Suppressor macrophage treated with lipopolysaccharide for 1 hour (primary cell): ENCODE measurements around the gene SPTLC2.
"Not testable (repeated sequence)": the region's sequence is repeated elsewhere in the genome, so short reads cannot be mapped to it uniquely, and the experiment has no call there.

ENCODE experiments used
- DNase-seq, 3 donors: peaks; one replicate each; pipeline ENCODE4 v3.0.0-alpha.2; 2020 to 2022

The SPTLC2 gene

DNA sequence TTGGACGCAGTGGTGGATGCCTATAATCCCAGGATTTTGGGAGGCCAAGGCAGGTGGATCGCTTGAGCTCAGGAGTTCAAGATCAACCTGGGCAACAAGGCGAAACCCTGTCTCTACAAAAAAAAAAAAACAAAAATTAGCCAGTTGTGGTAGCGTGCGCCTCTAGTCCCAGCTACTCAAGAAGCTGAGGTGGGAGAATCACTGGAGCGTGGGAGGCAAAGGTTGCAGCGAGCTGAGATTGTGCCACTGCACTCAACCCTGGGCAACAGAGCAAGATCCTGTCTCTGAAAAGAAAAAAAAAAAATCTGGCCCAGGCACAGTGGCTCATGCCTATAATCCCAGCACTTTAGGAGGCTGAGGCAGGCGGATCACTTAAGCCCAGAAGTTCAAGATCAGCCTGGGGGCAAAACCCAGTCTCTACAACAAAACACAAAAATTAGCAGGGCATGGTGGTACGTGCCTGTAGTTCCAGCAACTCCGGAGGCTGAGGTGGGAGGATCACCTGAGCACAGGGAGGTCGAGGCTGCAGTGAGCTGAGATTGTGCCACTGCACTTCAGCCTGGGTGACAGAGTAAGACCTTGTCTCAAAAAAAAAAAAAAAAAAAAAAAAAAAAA, 27.9 kb downstream of the SPTLC2 start:
- not testable (repeated sequence) for DNase-seq

DNA sequence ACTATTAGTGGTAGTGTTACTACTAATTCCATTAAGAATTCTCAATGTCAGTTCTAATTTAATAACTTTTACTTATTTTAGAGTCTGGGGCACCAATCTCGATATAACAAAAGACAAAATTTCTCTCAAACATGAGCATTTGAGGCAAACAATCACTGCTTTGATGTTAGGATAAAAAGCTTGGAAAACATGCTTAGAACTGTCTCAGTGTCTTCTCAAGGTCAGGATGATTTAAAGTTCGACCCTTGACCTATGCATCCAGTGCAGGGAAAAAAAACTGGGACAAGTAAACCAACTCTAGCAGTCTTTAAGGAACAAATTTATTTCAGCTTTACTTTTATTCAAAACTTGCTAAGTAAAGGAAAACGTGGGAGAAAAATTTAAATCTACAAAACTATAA, 31.1 kb downstream of the SPTLC2 start:
- no peak for DNase-seq

DNA sequence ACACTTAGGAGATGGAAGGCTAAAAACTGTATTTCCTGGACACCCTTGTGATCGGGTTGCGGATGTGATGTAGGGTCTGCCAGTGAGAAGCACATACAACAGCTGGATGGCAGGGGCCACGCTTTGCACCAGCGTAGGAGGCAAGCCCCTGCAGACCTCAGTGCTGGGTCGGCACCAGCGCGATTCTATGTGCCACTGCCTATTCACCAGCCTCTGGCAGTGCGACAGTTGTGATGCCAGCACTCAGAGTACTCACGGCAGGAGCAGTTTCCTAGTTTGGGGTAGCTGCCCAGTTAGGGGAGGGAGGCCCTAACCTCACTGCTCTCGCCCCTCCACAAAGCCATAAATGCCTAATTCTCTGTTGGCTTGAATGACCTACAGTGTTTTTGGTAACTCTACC, 31.6 kb downstream of the SPTLC2 start:
- no peak for DNase-seq

DNA sequence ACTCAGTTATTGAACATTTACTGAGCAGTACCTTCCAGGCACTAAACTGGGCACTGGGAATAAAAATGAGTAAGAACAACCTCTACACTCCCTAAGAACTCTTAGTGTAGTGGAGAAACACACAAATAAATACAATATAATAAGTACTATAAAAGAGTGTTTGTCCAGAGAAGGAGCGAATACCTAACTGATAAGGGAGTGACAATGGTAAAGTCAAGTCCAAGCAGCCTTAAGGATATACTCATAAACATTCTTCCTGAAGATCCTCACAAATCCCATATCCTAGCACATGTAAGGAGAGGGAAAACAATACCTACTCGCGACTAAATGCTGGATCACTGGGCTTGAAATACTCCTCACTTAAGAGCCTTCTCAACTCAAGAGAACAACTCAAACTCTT, 32.8 kb downstream of the SPTLC2 start:
- DNase-seq: no peak

DNA sequence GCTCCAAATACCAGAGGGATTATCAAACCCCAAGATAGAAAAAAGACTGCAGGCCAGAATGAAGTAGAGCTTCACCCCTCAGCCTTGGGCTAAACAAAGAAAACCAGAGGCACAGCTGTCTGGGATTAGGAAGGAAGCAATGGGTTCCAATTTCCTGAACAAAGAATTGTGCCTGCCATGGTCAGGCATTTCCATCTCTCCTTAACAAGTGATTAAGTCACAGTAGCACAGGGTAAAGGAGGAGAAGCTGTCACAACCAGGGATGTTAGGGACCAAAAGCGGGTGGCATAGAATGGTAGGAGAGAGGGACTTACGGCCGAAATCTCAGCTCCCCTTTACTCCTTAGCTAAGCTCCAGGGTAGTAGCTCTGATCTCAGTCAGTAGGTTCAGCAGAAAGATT, 33.9 kb downstream of the SPTLC2 start:
- no peak for DNase-seq

DNA sequence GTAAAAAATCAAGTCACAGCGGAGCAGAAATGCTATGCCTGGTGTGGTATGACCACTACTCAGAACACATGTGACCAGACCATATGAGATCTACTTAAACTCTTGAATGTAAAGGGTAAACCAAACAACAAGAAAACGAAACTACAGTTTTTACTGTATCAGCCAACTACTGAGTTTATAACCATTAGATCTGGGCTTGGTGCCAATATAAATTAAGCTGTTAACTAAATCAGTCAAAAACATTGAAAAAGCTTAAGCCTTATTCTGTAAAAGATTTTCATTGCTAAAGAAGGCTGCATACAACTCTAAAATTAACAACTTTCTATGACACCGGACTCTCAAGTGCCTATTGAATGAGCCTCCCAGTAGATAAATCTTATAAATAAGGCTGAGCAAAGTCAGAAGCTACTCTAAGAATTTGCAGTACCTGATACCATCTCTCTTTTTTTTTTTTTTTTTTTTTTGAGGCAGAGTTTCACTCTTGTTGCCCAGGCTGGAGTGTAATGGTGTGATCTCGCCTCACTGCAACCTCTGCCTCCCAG, 35.4 kb downstream of the SPTLC2 start:
- peak; percentile 22 to 64 (median 24) for DNase-seq

DNA sequence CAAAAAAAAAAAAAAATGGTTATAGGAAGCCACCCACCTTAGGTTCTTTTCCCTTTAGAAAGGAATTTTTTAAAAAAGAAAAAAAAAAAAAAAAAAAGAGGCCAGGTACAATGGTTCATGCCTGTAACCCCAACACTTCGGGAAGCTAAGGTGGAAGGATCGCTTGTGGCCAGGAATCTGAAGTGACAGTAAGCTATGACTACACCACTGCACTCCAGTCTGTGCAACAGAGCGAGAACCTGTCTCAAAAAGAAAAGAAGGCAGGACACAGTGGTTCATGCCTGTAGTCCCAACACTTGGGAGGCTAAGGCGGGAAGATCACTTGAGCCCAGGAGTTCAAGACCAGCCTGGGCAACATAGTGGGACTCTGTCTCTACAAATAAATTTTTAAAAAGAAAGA, 36.0 kb downstream of the SPTLC2 start:
- DNase-seq: no peak

DNA sequence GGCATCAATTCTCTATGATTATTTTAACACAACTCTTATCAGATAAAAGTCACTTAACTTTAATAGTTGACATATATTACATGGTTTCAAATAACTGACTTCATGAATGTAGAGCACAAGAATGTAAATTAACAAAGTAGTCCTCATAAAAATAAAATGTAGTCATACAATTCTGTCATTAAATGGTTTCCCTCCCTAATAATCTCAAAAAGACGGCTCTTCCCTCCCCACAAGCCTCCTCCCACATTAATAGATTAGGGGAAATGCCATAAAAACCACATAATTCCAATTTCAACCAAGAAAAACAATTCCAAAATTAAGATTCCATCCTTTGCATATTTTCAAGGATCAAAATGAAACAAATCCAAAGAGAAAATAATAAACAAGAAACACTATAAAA, 36.7 kb downstream of the SPTLC2 start:
- DNase-seq: no peak

DNA sequence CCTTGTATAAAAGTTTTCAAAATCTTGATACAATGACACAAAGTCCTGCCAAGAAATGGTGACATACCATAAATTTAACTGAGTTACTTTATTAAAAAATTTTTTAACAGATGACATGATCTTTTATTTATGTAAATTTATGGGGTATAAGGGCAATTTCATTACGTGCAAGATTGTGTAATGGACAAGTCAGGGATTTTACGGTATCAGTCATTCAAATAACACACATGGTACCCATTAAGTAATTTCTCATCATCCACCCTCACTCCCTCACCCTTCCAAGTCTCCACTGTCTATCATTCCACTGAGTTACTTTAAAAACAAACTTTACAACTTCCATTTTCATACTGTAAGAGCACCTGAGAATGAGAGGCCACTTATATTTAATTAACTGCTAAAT, 37.4 kb downstream of the SPTLC2 start:
- peak in 1 of 3 donors; percentile 29 for DNase-seq

DNA sequence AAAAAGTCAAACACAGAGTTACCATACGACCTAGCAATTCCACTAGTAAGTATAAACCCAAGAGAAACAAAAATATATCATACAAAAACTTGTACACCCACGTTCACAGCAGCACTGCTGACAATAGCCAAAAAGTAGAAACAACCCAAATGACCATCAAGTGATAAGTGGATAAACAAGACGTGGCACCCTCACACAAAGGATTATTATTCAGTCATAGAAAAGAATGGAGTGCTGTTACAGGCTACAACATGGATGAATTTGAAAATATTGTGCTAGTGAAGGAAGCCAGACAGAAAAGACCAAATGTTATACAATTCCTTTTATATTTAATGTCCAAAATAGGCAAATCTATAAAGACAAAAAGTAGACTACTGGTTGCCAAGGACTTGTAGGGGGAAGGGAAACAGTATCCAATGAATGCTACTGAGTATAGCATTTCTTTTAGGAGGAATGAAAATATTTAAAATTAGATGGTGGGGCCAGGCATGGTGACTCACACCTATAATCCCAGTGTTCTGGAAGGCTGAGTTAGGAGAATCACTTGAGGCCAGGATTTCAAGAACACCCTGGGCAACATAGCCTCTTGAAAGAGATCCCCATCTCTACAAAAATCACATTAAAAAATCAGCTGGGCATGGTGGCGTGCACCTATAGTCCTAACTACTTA, 41.9 kb downstream of the SPTLC2 start:
- no peak for DNase-seq

DNA sequence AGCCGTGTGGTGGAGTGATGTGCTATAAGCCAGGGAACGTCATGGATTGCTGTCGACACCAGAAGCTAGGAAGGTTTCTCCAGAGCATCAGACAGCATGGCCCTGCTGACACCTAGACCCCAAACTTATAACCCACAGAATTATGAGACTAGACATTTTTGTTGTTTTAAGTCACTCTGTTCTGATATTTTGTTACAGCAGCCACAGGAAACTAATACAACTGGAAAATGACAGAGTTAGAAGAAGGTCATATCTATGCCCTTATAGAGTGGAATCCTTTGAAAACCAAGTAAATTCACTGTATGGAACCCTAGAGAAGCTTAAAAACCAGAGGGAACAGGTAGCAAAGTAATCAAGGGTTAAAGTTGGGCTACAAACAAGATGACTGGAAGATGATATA, 42.5 kb downstream of the SPTLC2 start:
- DNase-seq: no peak

DNA sequence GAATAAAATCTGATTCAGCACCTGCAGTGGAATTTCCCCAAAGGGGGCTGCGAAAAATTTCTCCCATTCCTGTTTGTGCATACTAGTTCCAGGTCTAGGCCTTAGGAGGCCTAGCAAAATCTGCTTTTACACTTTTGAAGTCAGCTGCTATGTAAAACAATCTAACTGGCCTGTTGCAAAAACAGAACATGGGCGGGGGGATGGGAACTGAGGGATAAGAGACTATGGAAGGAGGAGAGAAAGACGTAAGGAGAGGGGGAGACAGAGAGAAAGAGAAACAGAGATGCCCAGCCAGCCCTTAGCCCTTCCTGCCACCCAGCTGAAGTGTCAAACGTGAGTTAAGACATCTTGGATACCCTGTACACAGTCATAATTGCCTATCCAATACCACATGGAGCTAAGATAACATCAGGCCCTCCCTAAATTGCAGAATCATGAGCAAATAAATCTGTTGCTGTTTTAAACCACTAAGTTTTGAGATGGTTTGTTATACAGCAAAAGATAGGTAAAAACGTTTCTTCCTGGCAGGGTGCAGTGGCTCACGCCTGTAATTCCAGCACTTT, 45.6 kb downstream of the SPTLC2 start:
- DNase-seq: no peak

DNA sequence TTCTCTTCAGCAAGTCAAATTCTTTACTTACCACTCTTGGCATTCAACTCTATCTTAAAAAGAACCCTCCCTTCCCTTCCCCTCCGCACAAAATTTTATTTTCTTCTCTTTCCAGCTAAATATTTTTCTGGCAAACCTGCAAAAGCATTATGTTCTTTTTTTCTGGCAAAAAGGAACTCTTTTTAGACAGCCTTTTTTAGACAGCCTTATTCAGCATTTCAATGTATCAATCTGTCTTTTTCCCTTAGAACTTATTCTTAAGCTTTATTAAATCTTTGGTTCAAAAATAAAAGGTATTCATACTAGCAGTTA, 50.5 kb downstream of the SPTLC2 start:
- DNase-seq: no peak

DNA sequence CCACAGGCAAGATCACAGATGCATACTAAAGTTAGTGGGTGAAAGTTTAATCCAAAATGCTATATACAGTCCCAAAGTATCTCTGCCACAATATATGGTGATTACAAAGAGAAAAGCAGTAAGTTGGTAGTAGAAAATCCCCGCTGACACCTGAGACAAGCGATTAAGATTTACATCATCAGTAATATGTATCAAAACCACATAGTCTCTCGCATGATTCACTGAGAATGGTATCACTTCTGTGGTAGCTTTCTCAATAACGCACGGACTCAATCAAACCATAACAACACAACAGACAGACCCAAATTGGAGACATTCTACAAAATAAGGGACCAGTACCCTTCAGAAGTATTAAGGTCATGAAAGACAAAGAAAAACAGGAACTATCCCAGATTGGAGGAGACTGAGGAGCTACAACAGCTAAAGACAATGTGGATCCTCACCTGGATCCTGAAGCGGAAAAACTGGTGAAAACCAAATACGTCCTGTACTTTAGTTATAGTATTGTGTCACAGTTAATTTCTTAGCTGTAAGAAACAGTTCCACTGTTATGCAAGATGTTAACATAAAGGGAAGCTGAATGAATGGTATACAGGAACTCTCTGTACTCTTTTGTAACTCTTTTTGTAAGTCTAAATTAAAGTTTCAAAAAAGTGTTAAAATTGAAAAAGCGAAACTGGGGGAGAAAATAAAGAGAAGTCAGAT, 51.0 kb downstream of the SPTLC2 start:
- peak; percentile 33 to 74 (median 73) for DNase-seq

DNA sequence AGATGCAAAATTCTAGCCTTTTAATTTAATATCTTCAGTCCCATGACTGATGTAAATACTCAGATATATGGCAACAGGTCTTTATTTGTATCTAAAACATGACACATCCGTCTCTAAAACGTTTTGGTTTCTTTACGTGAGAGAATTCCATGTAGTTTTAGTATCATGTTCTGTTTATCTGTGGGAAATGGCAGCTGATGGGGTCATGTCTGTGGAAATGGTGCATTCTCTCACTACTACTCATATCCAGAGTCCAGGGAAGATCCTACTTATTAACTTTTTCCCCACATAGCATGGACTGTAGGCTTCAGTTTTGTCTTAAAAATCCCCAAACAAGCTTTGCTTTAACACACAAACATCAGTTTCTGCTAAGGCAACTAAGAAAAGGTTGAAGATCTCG, 53.8 kb downstream of the SPTLC2 start:
- no peak for DNase-seq

DNA sequence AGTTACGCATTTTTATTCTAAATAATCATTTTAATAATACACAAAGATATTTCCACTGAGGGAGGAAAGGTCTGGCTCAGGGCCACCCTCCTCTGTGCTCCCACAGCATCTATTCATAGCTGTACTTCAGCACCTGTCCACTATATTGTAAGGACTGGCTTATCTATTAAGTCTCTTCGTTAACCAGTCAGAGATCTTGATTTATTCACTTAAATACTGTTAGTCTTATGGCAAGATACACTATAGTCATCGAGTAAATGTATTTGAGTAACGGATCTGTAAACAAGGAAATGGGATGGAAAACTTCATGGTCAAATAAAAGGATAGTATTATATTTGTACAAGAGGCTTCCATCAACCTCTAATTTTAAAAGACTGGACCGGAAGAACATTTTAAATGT, 54.6 kb downstream of the SPTLC2 start:
- DNase-seq: no peak

DNA sequence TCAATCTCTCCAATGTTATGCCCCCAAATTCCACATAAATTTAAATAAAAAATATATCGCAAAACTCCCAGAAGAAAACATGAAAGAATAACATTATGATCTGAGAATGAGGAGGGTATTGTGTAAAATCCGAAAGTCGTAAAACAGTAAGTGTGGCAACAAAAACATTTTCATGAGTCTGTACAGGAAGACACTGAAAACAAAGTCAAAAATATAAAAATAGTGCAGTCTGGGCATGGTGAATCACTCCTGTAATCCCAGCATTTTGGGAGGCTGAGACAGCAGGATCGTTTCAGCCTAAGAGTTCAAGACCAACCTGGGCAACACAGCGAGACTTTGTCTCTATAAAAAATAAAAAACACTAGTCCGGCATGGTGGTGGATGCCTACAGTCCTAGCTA, 57.1 kb downstream of the SPTLC2 start:
- DNase-seq: peak in 1 of 3 donors; percentile 30

DNA sequence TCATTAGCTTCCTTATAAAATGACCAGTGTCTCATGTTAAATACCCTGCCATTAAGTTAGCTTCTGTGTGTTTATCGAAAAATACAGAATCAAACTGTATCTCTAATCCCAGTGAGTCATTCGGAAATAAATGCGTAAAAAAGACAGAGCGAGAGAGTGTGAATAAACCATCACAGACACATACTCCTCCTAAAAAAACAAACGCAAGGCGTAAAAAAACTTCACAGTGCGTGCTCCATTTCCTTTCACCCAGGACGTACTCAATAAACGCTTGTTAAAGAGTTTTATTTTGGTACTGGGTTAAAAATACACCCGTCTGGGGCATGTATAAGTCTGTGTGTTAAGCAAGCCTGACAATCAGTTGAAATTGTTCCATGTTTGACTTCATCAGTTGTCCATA, 59.0 kb downstream of the SPTLC2 start:
- DNase-seq: no peak

DNA sequence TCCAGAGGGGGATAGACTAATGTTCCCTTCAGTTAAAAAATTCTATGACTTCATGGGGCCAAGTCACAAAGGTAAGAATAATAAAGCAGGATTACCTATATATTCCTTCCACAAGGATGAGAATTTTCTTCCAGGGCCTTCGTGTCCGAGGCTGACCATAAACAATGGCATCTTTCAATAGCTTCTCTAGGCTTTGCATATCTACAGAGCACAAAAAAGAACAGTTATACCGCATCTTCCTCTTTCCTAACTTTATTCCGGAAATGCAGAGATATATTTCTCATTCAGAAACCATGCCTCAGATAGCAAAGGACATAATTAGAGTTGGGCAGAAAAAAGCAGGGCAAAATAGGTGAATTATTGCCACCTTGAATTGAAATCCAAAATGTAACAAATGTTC, 59.5 kb downstream of the SPTLC2 start:
- DNase-seq: peak in 2 of 3 donors; percentile 28 to 47

DNA sequence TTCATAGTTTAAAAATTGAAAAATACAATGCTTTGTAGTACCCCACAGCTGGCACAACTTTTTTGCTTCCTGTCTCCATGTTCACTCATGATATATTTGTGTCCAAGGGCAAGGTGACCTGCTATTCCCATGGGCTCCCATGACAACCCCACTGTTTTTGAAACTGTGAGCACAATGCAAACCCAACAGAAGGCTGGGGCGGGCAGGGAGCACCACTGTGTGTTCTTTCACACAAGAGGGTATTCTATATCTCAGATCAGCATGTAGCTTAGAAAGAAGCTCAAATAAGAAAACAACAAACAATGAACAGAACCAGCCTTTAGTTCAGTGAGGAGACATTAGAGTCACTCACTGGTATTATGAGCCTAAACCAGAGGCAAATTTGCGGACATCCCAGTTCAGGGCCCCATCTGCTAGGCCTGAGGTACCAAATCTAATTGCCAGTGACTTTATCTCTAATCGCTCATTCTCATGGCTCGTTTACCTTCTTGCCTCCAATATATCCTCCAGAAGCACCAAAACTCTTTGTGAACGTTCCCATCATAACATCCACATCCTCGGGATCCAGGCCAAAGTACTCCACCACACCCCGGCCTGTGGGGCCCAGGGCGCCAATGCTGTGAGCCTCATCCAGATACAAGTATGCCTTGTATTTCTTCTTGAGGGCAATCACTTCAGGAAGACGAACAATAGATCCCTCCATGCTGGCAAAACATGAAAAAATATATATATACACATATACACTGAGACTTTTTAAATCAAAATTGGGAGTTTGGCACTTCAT, 61.4 kb downstream of the SPTLC2 start:
- peak in 1 of 3 donors; percentile 17 for DNase-seq

DNA sequence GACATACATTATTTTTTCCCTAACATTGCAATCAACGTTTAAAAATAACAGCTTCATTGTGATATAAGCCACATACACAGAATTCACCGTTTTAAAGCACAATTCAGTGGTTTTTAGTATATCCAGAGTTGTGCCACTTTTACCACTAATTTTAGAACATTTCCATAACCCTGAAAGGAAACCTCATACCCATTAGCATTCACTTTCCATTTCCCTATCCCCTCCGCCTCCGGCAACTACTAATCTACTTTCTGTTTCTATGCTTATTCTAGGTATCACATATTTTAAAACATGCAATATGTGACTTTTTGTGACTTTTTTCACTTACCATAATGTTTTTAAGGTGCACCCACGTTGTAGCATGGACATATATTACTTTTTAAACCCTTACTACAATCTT, 62.2 kb downstream of the SPTLC2 start:
- peak; percentile 81 to 84 (median 82) for DNase-seq

DNA sequence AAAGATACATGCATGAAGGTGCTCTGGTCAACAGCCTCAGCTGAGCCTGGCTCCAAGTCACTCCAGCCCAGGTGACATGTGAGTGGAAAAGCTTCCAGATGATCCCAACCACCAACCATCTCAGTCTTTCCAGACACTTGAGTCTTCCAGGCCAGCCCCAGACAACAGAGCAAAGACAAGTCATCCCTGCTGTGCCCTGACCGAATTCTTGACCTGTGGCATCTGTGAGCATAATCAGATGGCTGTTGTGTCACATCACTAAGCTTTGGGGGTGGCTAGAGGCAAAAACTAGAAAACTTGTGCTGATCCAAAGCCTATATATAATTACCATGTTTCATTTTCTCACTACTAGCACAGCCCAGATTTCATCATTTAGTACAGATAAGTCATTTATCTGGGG, 67.0 kb downstream of the SPTLC2 start:
- no peak for DNase-seq
